CD4-positive, alpha-beta T cell (primary cell): ENCODE results near the gene EFHC2. TPM values are rescaled to one million over a fixed set of nuclear protein-coding genes. Genes with fewer than 3 reads are reported as not detected.

ENCODE experiments used
- ATAC-seq: fragments of 200-7000 bp; cut with Tn5 transposase; one replicate; pipeline ENCODE4 v1.10.0; 2022; ENCODE audit warnings: mild to moderate bottlenecking; ENCODE audit not compliant: poor library complexity
- CTCF ChIA-PET: fragments of 350-600 bp; sonication (Branson Sonifier 250); formaldehyde crosslinking; loops from one replicate; lab custom pipeline; 2021; ENCODE audit warnings: antibody characterized with exemption, inconsistent platforms; lab: Charles Lee
- POLR2A ChIA-PET: fragments of 350-600 bp; sonication (Branson Sonifier 250); formaldehyde crosslinking; loops from one replicate; lab custom pipeline; 2021; ENCODE audit warnings: antibody characterized with exemption, inconsistent platforms; lab: Charles Lee
- DNase-seq, 14 experiments: peaks; one replicate each; pipeline ENCODE4 v3.0.0-alpha.2; 2013 to 2020; ENCODE audit warnings: mixed read lengths in 2 of 14
- H3K27ac ChIP-seq, 2 donors: one replicate each; pipeline versions ENCODE4 v1.5.1 to v1.7.0; 2013; ENCODE audit warnings: low read length in 2 of 2, low read depth in 1 of 2, mild to moderate bottlenecking in 1 of 2
- H3K27me3 ChIP-seq, 2 experiments: 1 replicate in 1 of 2; 2 replicates in 1 of 2; pipeline versions ENCODE4 v1.6.1 to v1.7.0; 2013; ENCODE audit warnings: low read length in 2 of 2, control low read depth in 1 of 2, mild to moderate bottlenecking in 1 of 2, moderate library complexity in 1 of 2; ENCODE audit not compliant: insufficient read depth in 2 of 2, control insufficient read depth in 1 of 2
- H3K36me3 ChIP-seq: one replicate; pipeline ENCODE4 v1.6.1; 2013; ENCODE audit warnings: low read length, control low read depth; ENCODE audit not compliant: insufficient read depth
- H3K4me1 ChIP-seq: one replicate; pipeline ENCODE4 v1.6.1; 2013; ENCODE audit warnings: low read length, control low read depth; ENCODE audit not compliant: insufficient read depth
- H3K4me3 ChIP-seq: one replicate; pipeline ENCODE4 v1.5.1; 2013; ENCODE audit warnings: mild to moderate bottlenecking, low read length, moderate library complexity
- H3K9me3 ChIP-seq, 2 experiments: 1 replicate in 1 of 2; 2 replicates in 1 of 2; pipeline versions ENCODE4 v1.6.1 to v1.7.0; 2013; ENCODE audit warnings: low read length in 2 of 2, mild to moderate bottlenecking in 2 of 2, control low read depth in 1 of 2, moderate library complexity in 1 of 2; ENCODE audit not compliant: control insufficient read depth in 1 of 2, insufficient read depth in 1 of 2
- H3K27ac Mint-ChIP-seq: one replicate; pipeline ENCODE4 v1.8.0; 2020; ENCODE audit warnings: mixed read lengths
- H3K27me3 Mint-ChIP-seq: one replicate; pipeline ENCODE4 v1.8.0; 2021; ENCODE audit warnings: mixed read lengths
- H3K36me3 Mint-ChIP-seq: one replicate; pipeline ENCODE4 v1.8.0; 2021; ENCODE audit warnings: low read depth, mixed read lengths
- H3K4me1 Mint-ChIP-seq: one replicate; pipeline ENCODE4 v1.8.0; 2021; ENCODE audit warnings: low read depth, mixed read lengths
- H3K4me3 Mint-ChIP-seq: one replicate; pipeline ENCODE4 v1.8.0; 2020; ENCODE audit warnings: mild to moderate bottlenecking, mixed read lengths
- H3K9me3 Mint-ChIP-seq: one replicate; pipeline ENCODE4 v1.8.0; 2020; ENCODE audit warnings: mixed read lengths
- intact Hi-C, 2 experiments: fragments of 100-400 bp; cut with DNase I in 1 of 2; cut with micrococcal nuclease in 1 of 2; formaldehyde crosslinking; loops; one replicate each; pipeline versions ENCODE4 v1.15.1 to v1.9.0; 2023 to 2025; cut with DNase I, micrococcal nuclease
- total RNA-seq, 174 experiments: library from RNA in 2 of 174; stranded (reverse) in 2 of 174; gene quantifications; one replicate each; pipeline ENCODE4 v1.2.3 and lab custom pipeline; 2021 to 2026
- TF ChIP-seq, protein P1 (sequence below): fragments of 200-600 bp; IDR thresholded peaks from one replicate; pipeline ENCODE4 v1.8.0; 2022; ENCODE audit warnings: antibody characterized with exemption, mild to moderate bottlenecking

EFHC2 gene
- total RNA-seq, 2 experiments from 2014 or later = 2.7 to 3.0 TPM

GRCh38 chrX:44174061-44174460, 169.4 kb downstream of the EFHC2 start:
- H3K9me3 ChIP-seq = no peaks in the 10 kb centered on the region
- no peak overlapping the region for H3K27ac Mint-ChIP-seq

DNA sequence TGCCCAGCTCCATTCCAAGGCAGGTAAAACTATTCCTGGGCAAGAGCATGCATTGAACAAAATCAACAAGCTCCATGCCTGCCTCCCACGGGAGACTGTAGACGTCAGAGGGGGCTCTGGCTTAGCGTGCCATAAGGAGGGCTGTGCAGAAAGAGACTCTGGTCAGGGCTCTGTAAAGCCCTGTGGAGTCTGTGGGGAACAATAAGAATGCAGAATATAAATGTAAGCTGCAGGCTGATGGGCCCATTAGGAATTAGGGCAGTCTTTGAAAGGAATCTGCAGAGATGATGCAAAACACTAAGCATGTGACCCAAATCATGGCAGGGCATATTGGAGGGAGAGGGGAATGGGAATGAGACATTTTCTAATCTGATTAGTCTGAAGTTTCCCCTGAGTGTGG, 170.3 kb downstream of the EFHC2 start:
- H3K27ac ChIP-seq = no peak overlapping the region

More at GRCh38 chrX:44174061-44174460, 169.4 kb downstream of the EFHC2 start:
- H3K4me3 Mint-ChIP-seq = no peak overlapping the region
- Histone ChIP-seq H3K4me1 (no peaks in the 10 kb centered on the region), H3K36me3 (no peaks in the 10 kb centered on the region), H3K4me3 (no peak overlapping the region), H3K27ac (no peak overlapping the region), H3K27me3 (no peaks in the 10 kb centered on the region)
- intact Hi-C loops = no loop called here
- ATAC-seq = no peak
- H3K4me1 Mint-ChIP-seq = no peaks in the 10 kb centered on the region
- no peak for DNase-seq
- H3K36me3 Mint-ChIP-seq = peaks cover 15% of the 10 kb centered on the region
- ChIA-PET CTCF (interaction anchor here (0.6 kb wide), 1 partner anchor 209 kb away, joined by 3 read pairs; no protein-coding TSS in a partner anchor), POLR2A (no interaction called here)
- no peaks in the 10 kb centered on the region for H3K27me3 Mint-ChIP-seq
- TF ChIP-seq, protein P1, sequence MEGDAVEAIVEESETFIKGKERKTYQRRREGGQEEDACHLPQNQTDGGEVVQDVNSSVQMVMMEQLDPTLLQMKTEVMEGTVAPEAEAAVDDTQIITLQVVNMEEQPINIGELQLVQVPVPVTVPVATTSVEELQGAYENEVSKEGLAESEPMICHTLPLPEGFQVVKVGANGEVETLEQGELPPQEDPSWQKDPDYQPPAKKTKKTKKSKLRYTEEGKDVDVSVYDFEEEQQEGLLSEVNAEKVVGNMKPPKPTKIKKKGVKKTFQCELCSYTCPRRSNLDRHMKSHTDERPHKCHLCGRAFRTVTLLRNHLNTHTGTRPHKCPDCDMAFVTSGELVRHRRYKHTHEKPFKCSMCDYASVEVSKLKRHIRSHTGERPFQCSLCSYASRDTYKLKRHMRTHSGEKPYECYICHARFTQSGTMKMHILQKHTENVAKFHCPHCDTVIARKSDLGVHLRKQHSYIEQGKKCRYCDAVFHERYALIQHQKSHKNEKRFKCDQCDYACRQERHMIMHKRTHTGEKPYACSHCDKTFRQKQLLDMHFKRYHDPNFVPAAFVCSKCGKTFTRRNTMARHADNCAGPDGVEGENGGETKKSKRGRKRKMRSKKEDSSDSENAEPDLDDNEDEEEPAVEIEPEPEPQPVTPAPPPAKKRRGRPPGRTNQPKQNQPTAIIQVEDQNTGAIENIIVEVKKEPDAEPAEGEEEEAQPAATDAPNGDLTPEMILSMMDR = no peak
- peaks cover 6% of the 10 kb centered on the region for H3K9me3 Mint-ChIP-seq

GRCh38 chrX:44167116-44167515, 176.4 kb downstream of the EFHC2 start:
- ChIA-PET CTCF (no interaction called here), POLR2A (no interaction called here)
- no peaks in the 10 kb centered on the region for H3K27me3 ChIP-seq
- intact Hi-C loops = no loop called here
- H3K27me3 Mint-ChIP-seq = no peaks in the 10 kb centered on the region
- DNase-seq (no peak), ATAC-seq (no peak)
- TF ChIP-seq, protein P1 = no peak
- H3K9me3 ChIP-seq = no peaks in the 10 kb centered on the region
- H3K4me1 ChIP-seq = no peaks in the 10 kb centered on the region
- no peak overlapping the region for H3K27ac Mint-ChIP-seq
- no peaks in the 10 kb centered on the region for H3K9me3 Mint-ChIP-seq
- H3K36me3 Mint-ChIP-seq = peaks cover 5% of the 10 kb centered on the region
- H3K4me3 Mint-ChIP-seq = no peak overlapping the region
- H3K27ac ChIP-seq = no peak overlapping the region
- no peaks in the 10 kb centered on the region for H3K4me1 Mint-ChIP-seq
- no peaks in the 10 kb centered on the region for H3K36me3 ChIP-seq
- no peak overlapping the region for H3K4me3 ChIP-seq

More for the DNA sequence above, 170.3 kb downstream of the EFHC2 start:
- H3K27me3 Mint-ChIP-seq = no peaks in the 10 kb centered on the region
- POLR2A ChIA-PET = no interaction called here
- peaks cover 15% of the 10 kb centered on the region for H3K36me3 Mint-ChIP-seq
- DNase-seq (no peak), ATAC-seq (no peak)
- no peaks in the 10 kb centered on the region for H3K36me3 ChIP-seq
- intact Hi-C loops = no loop called here
- H3K27me3 ChIP-seq = no peaks in the 10 kb centered on the region
- TF ChIP-seq, protein P1 = no peak
- CTCF ChIA-PET = no interaction called here
- no peak overlapping the region for H3K27ac Mint-ChIP-seq
- no peak overlapping the region for H3K4me3 Mint-ChIP-seq
- no peaks in the 10 kb centered on the region for H3K4me1 ChIP-seq
- H3K9me3 ChIP-seq = no peaks in the 10 kb centered on the region
- no peaks in the 10 kb centered on the region for H3K4me1 Mint-ChIP-seq
- H3K4me3 ChIP-seq = no peak overlapping the region
- H3K9me3 Mint-ChIP-seq = peaks cover 6% of the 10 kb centered on the region
